Ishikawa (cell line): ENCODE results near the gene LRATD1.

Experiments
- CEBPB ChIP-seq: IDR thresholded peaks from 2 replicates; pipeline ENCODE4 v1.6.1; 2012
- EP300 ChIP-seq: IDR thresholded peaks from 2 replicates; pipeline ENCODE4 v1.6.1; 2012; ENCODE audit warnings: borderline replicate concordance
- FOXM1 ChIP-seq: IDR thresholded peaks from 2 replicates; pipeline ENCODE4 v1.6.1; 2012; ENCODE audit warnings: low read depth, borderline replicate concordance
- NFIC ChIP-seq: IDR thresholded peaks from 2 replicates; pipeline ENCODE4 v1.6.1; 2012
- REST ChIP-seq: IDR thresholded peaks from 2 replicates; pipeline ENCODE4 v1.6.1; 2012; ENCODE audit warnings: low read depth, mild to moderate bottlenecking
- TAF1 ChIP-seq: IDR thresholded peaks from 2 replicates; pipeline ENCODE4 v1.6.1; 2012; ENCODE audit warnings: low read depth, mild to moderate bottlenecking
- TCF12 ChIP-seq: IDR thresholded peaks from 2 replicates; pipeline ENCODE4 v1.6.1; 2012; ENCODE audit warnings: low read depth
- YY1 ChIP-seq: IDR thresholded peaks from 2 replicates; pipeline ENCODE4 v1.6.1; 2012; ENCODE audit warnings: low read depth

- TF ChIP-seq EP300 = no peak
- TF ChIP-seq YY1 = no peak
- TF ChIP-seq TCF12 = no peak
- TF ChIP-seq TAF1 = no peak
- no peak for TF ChIP-seq CEBPB
- TF ChIP-seq REST = no peak
- no peak for TF ChIP-seq FOXM1
- TF ChIP-seq NFIC = no peak
Measured at GRCh38 chr2:14626873-14627272, 5.6 kb upstream of the LRATD1 start.
